NCI-H187 (cell line): ENCODE data around the gene IFT52.
"Not testable (repeated sequence)": the region's sequence is repeated elsewhere in the genome, so short reads cannot be mapped to it uniquely, and the experiment has no call there.

Source experiments
- DNase-seq, 2 experiments: peaks; one replicate each; lab custom pipeline; 2025; lab: John Stamatoyannopoulos, UW

IFT52 gene

DNA sequence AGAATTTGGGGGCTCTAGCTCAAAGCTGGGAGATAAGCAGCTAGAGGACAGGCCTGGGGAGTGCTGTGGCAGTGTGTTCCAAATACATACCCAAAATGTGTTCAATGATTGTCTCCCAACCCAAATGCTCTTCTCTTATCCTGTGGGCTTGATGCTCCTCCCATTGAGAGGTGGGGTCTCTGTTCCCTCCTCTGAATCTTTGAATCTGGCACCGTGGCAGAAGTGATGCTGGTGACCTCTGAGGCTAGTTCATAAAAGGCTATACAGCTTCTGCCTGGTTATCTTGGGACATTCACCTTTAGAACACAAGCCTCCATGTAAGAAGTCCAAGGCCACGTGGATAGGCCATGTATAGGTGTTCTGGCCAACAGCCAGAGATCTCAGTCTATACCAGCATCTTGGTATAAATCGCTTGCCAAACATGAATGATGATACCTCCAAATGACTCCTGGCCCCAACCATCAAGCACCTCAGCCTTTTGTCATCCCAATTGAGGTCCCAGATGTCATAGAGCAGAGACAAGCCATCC lies 60.3 kb downstream of the IFT52 start:
- DNase-seq, result no peak

GRCh38 chr20:43651650-43652184 lies 61.0 kb downstream of the IFT52 start:
- not testable (repeated sequence) for DNase-seq

DNA sequence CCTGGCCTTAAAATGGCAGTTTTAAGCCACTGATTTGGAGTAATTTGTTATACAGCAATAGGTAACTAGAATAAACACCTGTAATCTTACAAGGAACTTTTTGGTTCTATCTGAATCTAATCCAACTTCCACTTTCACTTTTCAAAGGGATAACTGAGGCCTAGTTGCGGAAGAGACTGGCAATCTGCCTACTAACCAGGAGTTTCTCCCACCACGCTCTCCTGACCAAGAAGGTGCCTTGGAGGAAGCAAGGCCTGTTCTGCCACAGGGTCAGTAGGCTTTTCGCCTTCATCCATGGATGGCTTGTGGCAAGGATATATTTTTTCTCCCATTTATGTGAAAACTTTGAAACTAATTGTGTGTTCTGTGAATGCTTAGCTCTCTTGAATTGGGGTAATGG lies 63.2 kb downstream of the IFT52 start:
- DNase-seq, result no peak

GRCh38 chr20:43655176-43655575 lies 64.4 kb downstream of the IFT52 start:
- DNase-seq, result not testable (repeated sequence)

- no peak for DNase-seq
These were observed 65.2 kb downstream of the IFT52 start for GRCh38 chr20:43655937-43656336.

GRCh38 chr20:43658069-43658722 lies 67.5 kb downstream of the IFT52 start:
- DNase-seq, result no peak

- no peak for DNase-seq
These were observed 68.1 kb downstream of the IFT52 start for GRCh38 chr20:43658723-43659419.

- DNase-seq, result no peak
These were observed 72.4 kb downstream of the IFT52 start for GRCh38 chr20:43662943-43663655.

GRCh38 chr20:43665466-43666176 lies 74.9 kb downstream of the IFT52 start:
- DNase-seq, result no peak

DNA sequence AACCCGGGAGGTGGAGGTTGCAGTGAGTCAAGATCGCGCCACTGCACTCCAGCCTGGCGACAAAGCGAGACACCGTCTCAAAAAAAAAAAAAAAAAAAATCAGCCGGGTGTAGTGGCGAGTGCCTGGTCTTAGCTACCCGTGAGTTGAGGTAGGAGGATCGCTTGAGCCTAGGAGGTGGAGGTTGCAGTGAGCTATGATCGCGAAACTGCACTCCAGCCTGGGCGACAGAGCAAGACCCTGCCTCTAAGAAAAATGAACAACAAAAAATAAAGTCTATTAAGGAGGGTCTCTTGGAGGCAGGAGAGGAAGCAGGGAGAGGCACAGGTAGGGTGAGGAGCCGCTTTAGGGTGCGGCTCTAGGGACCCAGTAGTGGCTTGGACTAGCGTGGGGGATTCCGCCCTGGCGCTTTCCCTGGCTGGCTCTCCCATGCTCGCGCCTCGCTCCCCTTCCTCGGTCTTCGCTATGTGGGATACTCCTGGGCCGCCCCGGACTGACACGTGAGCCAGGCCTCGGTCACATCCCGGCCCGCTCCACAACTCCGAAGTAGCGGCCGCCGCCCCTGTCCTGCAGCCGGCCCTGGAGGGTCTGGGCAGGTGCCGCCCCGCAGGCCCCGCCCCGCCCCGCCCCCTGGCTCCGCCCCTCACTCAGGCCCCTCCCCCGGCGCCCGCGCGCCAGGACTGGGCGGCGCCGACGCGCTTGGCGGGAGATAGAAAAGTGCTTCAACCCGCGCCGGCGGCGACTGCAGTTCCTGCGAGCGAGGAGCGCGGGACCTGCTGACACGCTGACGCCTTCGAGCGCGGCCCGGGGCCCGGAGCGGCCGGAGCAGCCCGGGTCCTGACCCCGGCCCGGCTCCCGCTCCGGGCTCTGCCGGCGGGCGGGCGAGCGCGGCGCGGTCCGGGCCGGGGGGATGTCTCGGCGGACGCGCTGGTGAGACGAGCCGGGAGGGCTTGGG lies 75.9 kb downstream of the IFT52 start, which contains the start of gene MYBL2:
Gene MYBL2, plus strand, starts transcription at position 739 of the 953 bp plus-strand sequence. Its CDS starts 170 bp downstream, at position 909.
- peak in 1 of 2 experiments; percentile 60 for DNase-seq

GRCh38 chr20:43667341-43668132 lies 76.8 kb downstream of the IFT52 start:
- peak in 1 of 2 experiments; percentile 12 for DNase-seq

GRCh38 chr20:43669332-43669731 lies 78.6 kb downstream of the IFT52 start:
- DNase-seq, result no peak

DNA sequence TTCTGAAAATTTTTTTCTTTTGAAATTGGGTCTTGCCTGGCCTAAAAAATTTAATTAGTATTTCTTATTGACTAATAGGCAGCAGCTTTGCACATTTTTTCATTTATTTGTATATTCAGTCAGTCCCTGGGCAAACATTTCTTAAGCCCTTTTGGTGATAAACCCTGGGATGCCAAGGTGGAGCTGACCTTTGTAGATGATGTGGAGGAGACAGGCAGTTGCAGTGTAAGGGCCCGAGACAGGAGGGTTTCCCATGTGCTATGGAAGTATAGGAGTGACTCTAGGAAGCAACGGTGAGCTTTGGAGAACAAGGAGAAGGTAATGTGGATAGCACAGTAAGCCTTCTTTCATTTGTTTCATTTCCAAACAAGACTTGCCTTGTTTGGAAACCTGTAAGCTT lies 79.7 kb downstream of the IFT52 start:
- no peak for DNase-seq

DNA sequence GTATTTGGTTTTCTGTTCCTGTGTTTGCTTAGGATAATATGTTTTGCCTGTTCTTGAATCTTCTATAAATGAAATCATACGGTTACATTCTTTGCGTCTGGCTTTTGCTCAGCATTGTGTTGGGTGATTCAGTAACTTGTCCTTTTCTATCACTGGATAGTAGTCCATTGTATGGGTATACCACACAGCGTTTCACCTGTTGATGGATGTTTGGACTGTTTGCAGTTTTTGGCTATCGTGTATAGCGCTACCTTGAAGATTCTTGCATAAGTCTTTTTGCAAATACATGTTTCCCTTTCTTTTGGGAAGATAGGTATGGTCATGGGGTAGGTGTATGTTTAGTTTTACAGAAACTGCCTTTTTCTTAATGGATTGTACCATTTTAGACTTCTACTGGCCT lies 85.6 kb downstream of the IFT52 start:
- DNase-seq, result no peak

DNA sequence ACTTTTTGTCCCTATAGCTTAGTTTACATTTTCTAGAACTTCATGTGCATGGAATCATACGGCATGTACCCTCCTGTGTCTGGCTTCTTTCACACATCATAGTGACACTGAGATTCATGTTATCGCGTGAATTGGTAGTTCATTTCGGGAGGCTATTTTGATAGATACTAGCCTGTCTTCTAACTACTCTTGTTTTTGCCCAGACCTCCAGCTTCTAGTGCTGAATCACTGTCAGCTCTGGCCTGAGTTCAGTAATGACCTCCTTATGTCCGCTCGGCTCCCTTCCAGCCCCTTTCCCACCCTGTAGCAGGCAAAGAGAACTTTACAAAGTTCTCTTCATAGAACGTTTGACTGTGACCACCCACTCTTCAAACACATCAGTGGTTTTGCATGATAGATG lies 90.2 kb downstream of the IFT52 start:
- DNase-seq, result no peak

DNA sequence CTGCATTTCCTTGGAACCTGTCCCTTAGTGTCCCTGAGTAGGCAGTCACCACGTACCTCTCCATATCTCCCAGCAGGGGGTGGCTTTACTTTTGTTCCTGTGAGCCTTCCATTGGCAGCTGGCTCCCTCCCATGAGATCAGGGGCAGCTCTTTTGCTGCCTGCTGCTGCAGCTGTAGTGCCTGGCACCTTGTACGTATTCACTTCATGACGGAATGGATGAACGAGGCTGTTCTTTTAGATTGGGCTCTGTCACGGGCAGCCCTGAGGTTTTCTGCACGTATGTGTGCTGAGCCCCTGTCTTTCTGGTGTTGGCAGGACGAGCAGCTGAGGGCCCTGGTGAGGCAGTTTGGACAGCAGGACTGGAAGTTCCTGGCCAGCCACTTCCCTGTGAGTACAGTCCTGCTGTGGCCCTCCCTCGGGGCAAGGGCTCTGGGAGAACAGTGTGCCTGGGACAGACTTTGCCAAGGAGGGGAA lies 90.8 kb downstream of the IFT52 start:
- peak; percentile 56 to 73 for DNase-seq

DNA sequence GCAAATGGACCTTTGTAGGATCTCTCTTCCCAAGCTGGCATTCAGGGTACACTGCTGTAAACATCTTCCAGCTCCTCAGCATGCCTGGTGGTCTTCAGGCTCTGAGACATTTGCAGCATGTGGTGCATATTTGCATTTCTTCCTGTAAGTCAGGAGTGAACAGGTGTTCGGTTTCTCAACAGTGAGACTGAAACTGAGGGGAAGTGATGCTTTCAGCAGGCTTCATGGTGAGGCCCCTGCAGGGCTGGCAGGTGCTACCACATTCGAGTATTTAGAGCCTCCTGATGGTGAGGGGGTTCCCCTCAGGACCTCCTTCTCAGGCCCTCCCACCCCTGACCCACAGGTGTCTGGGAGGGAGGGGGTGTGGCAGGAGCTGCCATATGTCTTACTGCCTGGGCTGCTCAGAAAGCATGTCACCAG lies 91.3 kb downstream of the IFT52 start:
- DNase-seq, result peak; percentile 9 to 33

GRCh38 chr20:43682446-43682845 lies 91.7 kb downstream of the IFT52 start:
- no peak for DNase-seq

GRCh38 chr20:43686820-43687219 lies 96.1 kb downstream of the IFT52 start:
- no peak for DNase-seq

DNA sequence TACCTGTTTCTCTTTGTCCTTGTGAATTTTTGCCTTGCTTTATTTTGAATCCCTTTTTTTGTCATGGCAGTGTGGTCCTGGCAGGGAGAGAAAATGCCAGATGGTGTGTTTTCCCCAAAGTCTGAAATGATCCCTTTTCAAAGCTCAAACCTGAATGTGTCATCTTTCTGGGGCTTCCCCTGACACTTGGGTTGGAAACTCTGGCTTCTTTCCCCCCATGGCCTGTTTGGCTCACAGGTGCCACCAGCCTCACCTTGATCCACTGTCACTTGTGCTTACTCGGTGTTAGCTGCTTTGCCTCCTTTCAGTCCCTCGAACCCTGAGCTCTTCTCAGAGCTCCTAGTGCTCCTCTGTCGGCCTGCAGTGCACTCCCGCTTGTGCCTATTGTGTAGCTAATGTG lies 98.4 kb downstream of the IFT52 start:
- no peak for DNase-seq
